ENCODE results near the gene PIGB. TPM values are rescaled to one million over a fixed set of nuclear protein-coding genes. Genes with fewer than 3 reads are reported as not detected.

PIGB gene
- total RNA-seq, 4 donors from 2014 or later: 5.9 to 16.5 (median 13.0) TPM

Other genes with a start within 250 kb of the PIGB start
- gene RSL24D1, start 122.3 kb upstream of the PIGB start, total RNA-seq: 10 to 100 TPM; 23.1 to 78.0 (median 55.7) TPM
- 10 to 100 TPM in 3 of 4 donors, 1 to 10 TPM in 1; 8.7 to 16.2 (median 11.7) TPM for gene RAB27A, start 29.4 kb upstream of the PIGB start, total RNA-seq
- gene PIGBOS1, start 99 bp upstream of the PIGB start, total RNA-seq: 10 to 100 TPM in 2 of 4 donors, 1 to 10 TPM in 2; 2.6 to 13.5 (median 9.9) TPM
- 10 to 100 TPM in 2 of 4 donors, 1 to 10 TPM in 2; 6.9 to 24.2 (median 15.4) TPM for gene CCPG1, start 89.1 kb downstream of the PIGB start, total RNA-seq
- 1 to 10 TPM in 1 of 4 donors, not detected in 3; 3.2 TPM for gene PIERCE2, start 89.3 kb downstream of the PIGB start, total RNA-seq
- 1 to 10 TPM in 1 of 4 donors, under 1 TPM in 1, not detected in 2; 0.21 to 1.7 TPM for gene DNAAF4, start 189.0 kb downstream of the PIGB start, total RNA-seq

All from esophagus squamous epithelium (tissue), 4 donors.